ENCODE results near the gene PLEKHG4B.

Gene PLEKHG4B

GRCh38 chr5:187042-187431, 95.1 kb downstream of the PLEKHG4B start:
- Histone ChIP-seq H3K9me3 (ENCODE audit: control insufficient read depth, insufficient read depth, low read depth, low read length) (no peaks in the 10 kb centered on the region), H3K9ac (ENCODE audit: low read length) (no peak overlapping the region), H3K4me1 (ENCODE audit: control insufficient read depth, insufficient read depth, low read length) (peaks cover 12% of the 10 kb centered on the region), H3K27ac (ENCODE audit: low read depth, low read length) (no peak overlapping the region), H3K4me3 (ENCODE audit: low read depth, low read length) (no peak overlapping the region), H3K27me3 (ENCODE audit: control insufficient read depth, insufficient read depth, low read length) (no peaks in the 10 kb centered on the region), H3K36me3 (ENCODE audit: control insufficient read depth, insufficient read depth, low read length) (peaks cover 9% of the 10 kb centered on the region; the same call in 1 of the 2 replicates)

GRCh38 chr5:187617-188451, 95.9 kb downstream of the PLEKHG4B start:
- H3K27ac ChIP-seq (ENCODE audit: low read depth, low read length) = no peak overlapping the region

GRCh38 chr5:188488-189481, 96.8 kb downstream of the PLEKHG4B start:
- Histone ChIP-seq H3K4me3 (ENCODE audit: low read depth, low read length) (peak overlapping the region; percentile 17; the same call in 1 of the 2 replicates), H3K27me3 (ENCODE audit: control insufficient read depth, insufficient read depth, low read length) (no peaks in the 10 kb centered on the region), H3K9me3 (ENCODE audit: control insufficient read depth, insufficient read depth, low read depth, low read length) (no peaks in the 10 kb centered on the region), H3K27ac (ENCODE audit: low read depth, low read length) (no peak overlapping the region), H3K4me1 (ENCODE audit: control insufficient read depth, insufficient read depth, low read length) (peaks cover 12% of the 10 kb centered on the region), H3K36me3 (ENCODE audit: control insufficient read depth, insufficient read depth, low read length) (no peaks in the 10 kb centered on the region), H3K9ac (ENCODE audit: low read length) (no peak overlapping the region)

More at GRCh38 chr5:187617-188451, 95.9 kb downstream of the PLEKHG4B start:
- Histone ChIP-seq H3K9me3 (ENCODE audit: control insufficient read depth, insufficient read depth, low read depth, low read length) (no peaks in the 10 kb centered on the region), H3K4me3 (ENCODE audit: low read depth, low read length) (peak overlapping the region; percentile 17; the same call in 1 of the 2 replicates), H3K4me1 (ENCODE audit: control insufficient read depth, insufficient read depth, low read length) (peaks cover 12% of the 10 kb centered on the region), H3K9ac (ENCODE audit: low read length) (no peak overlapping the region), H3K27me3 (ENCODE audit: control insufficient read depth, insufficient read depth, low read length) (no peaks in the 10 kb centered on the region), H3K36me3 (ENCODE audit: control insufficient read depth, insufficient read depth, low read length) (peaks cover 2% of the 10 kb centered on the region; the same call in 1 of the 2 replicates)

GRCh38 chr5:189486-189885, 97.5 kb downstream of the PLEKHG4B start:
- no peak overlapping the region for H3K27ac ChIP-seq (ENCODE audit: low read depth, low read length)
- no peak overlapping the region for H3K4me3 ChIP-seq (ENCODE audit: low read depth, low read length)
- no peaks in the 10 kb centered on the region for H3K27me3 ChIP-seq (ENCODE audit: control insufficient read depth, insufficient read depth, low read length)
- no peak overlapping the region for H3K9ac ChIP-seq (ENCODE audit: low read length)
- peaks cover 12% of the 10 kb centered on the region for H3K4me1 ChIP-seq (ENCODE audit: control insufficient read depth, insufficient read depth, low read length)
- H3K36me3 ChIP-seq (ENCODE audit: control insufficient read depth, insufficient read depth, low read length) = no peaks in the 10 kb centered on the region
- H3K9me3 ChIP-seq (ENCODE audit: control insufficient read depth, insufficient read depth, low read depth, low read length) = no peaks in the 10 kb centered on the region

GRCh38 chr5:189976-190365, 98.0 kb downstream of the PLEKHG4B start:
- no peak overlapping the region for H3K9ac ChIP-seq (ENCODE audit: low read length)

GRCh38 chr5:190366-191035, 98.5 kb downstream of the PLEKHG4B start:
- no peak overlapping the region for H3K4me3 ChIP-seq (ENCODE audit: low read depth, low read length)
- no peaks in the 10 kb centered on the region for H3K27me3 ChIP-seq (ENCODE audit: control insufficient read depth, insufficient read depth, low read length)
- no peaks in the 10 kb centered on the region for H3K36me3 ChIP-seq (ENCODE audit: control insufficient read depth, insufficient read depth, low read length)
- no peak overlapping the region for H3K27ac ChIP-seq (ENCODE audit: low read depth, low read length)
- peaks cover 12% of the 10 kb centered on the region for H3K4me1 ChIP-seq (ENCODE audit: control insufficient read depth, insufficient read depth, low read length)
- no peak overlapping the region for H3K9ac ChIP-seq (ENCODE audit: low read length)
- H3K9me3 ChIP-seq (ENCODE audit: control insufficient read depth, insufficient read depth, low read depth, low read length) = no peaks in the 10 kb centered on the region

More at GRCh38 chr5:189976-190365, 98.0 kb downstream of the PLEKHG4B start:
- no peaks in the 10 kb centered on the region for H3K36me3 ChIP-seq (ENCODE audit: control insufficient read depth, insufficient read depth, low read length)
- H3K4me3 ChIP-seq (ENCODE audit: low read depth, low read length) = no peak overlapping the region
- H3K9me3 ChIP-seq (ENCODE audit: control insufficient read depth, insufficient read depth, low read depth, low read length) = no peaks in the 10 kb centered on the region
- no peak overlapping the region for H3K27ac ChIP-seq (ENCODE audit: low read depth, low read length)
- no peaks in the 10 kb centered on the region for H3K27me3 ChIP-seq (ENCODE audit: control insufficient read depth, insufficient read depth, low read length)
- peaks cover 12% of the 10 kb centered on the region for H3K4me1 ChIP-seq (ENCODE audit: control insufficient read depth, insufficient read depth, low read length)

- H3K9me3 ChIP-seq (ENCODE audit: control insufficient read depth, insufficient read depth, low read depth, low read length) = no peaks in the 10 kb centered on the region
- no peak within 1 kb of the TSS for H3K9ac ChIP-seq (ENCODE audit: low read length)
- no peak within 1 kb of the TSS for H3K4me3 ChIP-seq (ENCODE audit: low read depth, low read length)
- no peak within 1 kb of the TSS for H3K27ac ChIP-seq (ENCODE audit: low read depth, low read length)
- peaks cover 12% of the 10 kb centered on the region for H3K4me1 ChIP-seq (ENCODE audit: control insufficient read depth, insufficient read depth, low read length)
- no peaks in the 10 kb centered on the region for H3K27me3 ChIP-seq (ENCODE audit: control insufficient read depth, insufficient read depth, low read length)
- no peaks in the 10 kb centered on the region for H3K36me3 ChIP-seq (ENCODE audit: control insufficient read depth, insufficient read depth, low read length)
These were observed 99.3 kb downstream of the PLEKHG4B start, which contains the start of gene LRRC14B for GRCh38 chr5:191036-191948. Gene LRRC14B, plus strand, starts transcription at chr5:191495. Its CDS starts 44 bp downstream, at chr5:191539.

- no peak overlapping the region for H3K4me3 ChIP-seq (ENCODE audit: low read depth, low read length)
- no peak overlapping the region for H3K27ac ChIP-seq (ENCODE audit: low read depth, low read length)
- H3K9ac ChIP-seq (ENCODE audit: low read length) = no peak overlapping the region
- H3K4me1 ChIP-seq (ENCODE audit: control insufficient read depth, insufficient read depth, low read length) = peaks cover 12% of the 10 kb centered on the region
- H3K36me3 ChIP-seq (ENCODE audit: control insufficient read depth, insufficient read depth, low read length) = no peaks in the 10 kb centered on the region
- H3K9me3 ChIP-seq (ENCODE audit: control insufficient read depth, insufficient read depth, low read depth, low read length) = no peaks in the 10 kb centered on the region
- no peaks in the 10 kb centered on the region for H3K27me3 ChIP-seq (ENCODE audit: control insufficient read depth, insufficient read depth, low read length)
These were observed 100.2 kb downstream of the PLEKHG4B start for GRCh38 chr5:191949-192690.

- Histone ChIP-seq H3K27ac (ENCODE audit: low read depth, low read length) (no peak overlapping the region), H3K4me3 (ENCODE audit: low read depth, low read length) (no peak overlapping the region), H3K36me3 (ENCODE audit: control insufficient read depth, insufficient read depth, low read length) (no peaks in the 10 kb centered on the region), H3K9me3 (ENCODE audit: control insufficient read depth, insufficient read depth, low read depth, low read length) (no peaks in the 10 kb centered on the region), H3K4me1 (ENCODE audit: control insufficient read depth, insufficient read depth, low read length) (peaks cover 9% of the 10 kb centered on the region), H3K27me3 (ENCODE audit: control insufficient read depth, insufficient read depth, low read length) (no peaks in the 10 kb centered on the region), H3K9ac (ENCODE audit: low read length) (no peak overlapping the region)
These were observed 100.7 kb downstream of the PLEKHG4B start for GRCh38 chr5:192691-192969.
